CD4-positive, alpha-beta memory T cell (primary cell): ENCODE data around the gene ILDR1. TPM values are rescaled to one million over a fixed set of nuclear protein-coding genes. Genes with fewer than 3 reads are reported as not detected.

ENCODE experiments used
- CTCF ChIA-PET: fragments of 350-600 bp; sonication (Branson Sonifier 250); formaldehyde crosslinking; loops from one replicate; lab custom pipeline; 2021; ENCODE audit warnings: inconsistent platforms; ENCODE audit not compliant: partially characterized antibody; lab: Charles Lee
- POLR2A ChIA-PET: fragments of 350-600 bp; sonication (Branson Sonifier 250); formaldehyde crosslinking; loops from one replicate; lab custom pipeline; 2021; ENCODE audit not compliant: partially characterized antibody; lab: Charles Lee
- DNase-seq, 5 donors: peaks; one replicate each; pipeline versions ENCODE4 v3.0.0 to v3.0.0-alpha.2; 2020 to 2022; ENCODE audit warnings: mixed read lengths in 1 of 5
- H3K27ac ChIP-seq: one replicate; pipeline ENCODE4 v1.7.0; 2013; ENCODE audit warnings: low read depth, low read length
- H3K27me3 ChIP-seq: 2 replicates; pipeline ENCODE4 v1.7.0; 2013; ENCODE audit warnings: mild to moderate bottlenecking, low read length, moderate library complexity; ENCODE audit not compliant: insufficient read depth
- H3K36me3 ChIP-seq: 2 replicates; pipeline ENCODE4 v1.7.0; 2013; ENCODE audit warnings: mild to moderate bottlenecking, low read length, moderate library complexity; ENCODE audit not compliant: insufficient read depth
- H3K4me1 ChIP-seq: 2 replicates; pipeline ENCODE4 v1.7.0; 2013; ENCODE audit warnings: mild to moderate bottlenecking, low read length, moderate library complexity; ENCODE audit not compliant: insufficient read depth
- H3K4me3 ChIP-seq, 2 donors: one replicate each; pipeline ENCODE4 v1.7.0; 2013; ENCODE audit warnings: low read length in 2 of 2, mild to moderate bottlenecking in 1 of 2
- H3K9me3 ChIP-seq, 2 donors: one replicate each; pipeline ENCODE4 v1.7.0; 2013; ENCODE audit warnings: low read length in 2 of 2, control low read depth in 1 of 2; ENCODE audit not compliant: control insufficient read depth in 1 of 2
- H3K27ac Mint-ChIP-seq, 7 donors: one replicate each; pipeline ENCODE4 v1.8.0; 2020 to 2021; ENCODE audit warnings: mixed read lengths in 7 of 7, mild to moderate bottlenecking in 6 of 7, inconsistent platforms in 3 of 7, moderate library complexity in 3 of 7
- H3K27me3 Mint-ChIP-seq, 2 donors: one replicate each; pipeline ENCODE4 v1.8.0; 2020 to 2021; ENCODE audit warnings: mixed read lengths in 2 of 2
- H3K36me3 Mint-ChIP-seq, 2 donors: one replicate each; pipeline ENCODE4 v1.8.0; 2020 to 2021; ENCODE audit warnings: mixed read lengths in 2 of 2, inconsistent platforms in 1 of 2, mild to moderate bottlenecking in 1 of 2
- H3K4me1 Mint-ChIP-seq, 4 donors: one replicate each; pipeline ENCODE4 v1.8.0; 2020 to 2021; ENCODE audit warnings: mixed read lengths in 4 of 4, mild to moderate bottlenecking in 1 of 4
- H3K4me3 Mint-ChIP-seq, 8 donors: one replicate each; pipeline ENCODE4 v1.8.0; 2020 to 2021; ENCODE audit warnings: mixed read lengths in 8 of 8, mild to moderate bottlenecking in 7 of 8, moderate library complexity in 6 of 8, inconsistent platforms in 3 of 8
- H3K9me3 Mint-ChIP-seq, 8 donors: one replicate each; pipeline ENCODE4 v1.8.0; 2020 to 2021; ENCODE audit warnings: mixed read lengths in 8 of 8, mild to moderate bottlenecking in 5 of 8, inconsistent platforms in 3 of 8, moderate library complexity in 1 of 8
- intact Hi-C: fragments of 100-400 bp; cut with micrococcal nuclease; formaldehyde crosslinking; loops from one replicate; pipeline ENCODE4 v1.15.1; 2023
- polyA plus RNA-seq, 2 donors: library from polyadenylated mRNA; unstranded; fragments of 300-500 nt; fragmentation: Illumina TruSeq; gene quantifications; one replicate each; pipeline ENCODE4 v1.2.3, GENCODE V29; 2021
- total RNA-seq, 2 experiments: library from RNA; stranded (reverse); gene quantifications; one replicate each; pipeline ENCODE4 v1.2.3, GENCODE V29; 2021

Gene ILDR1
- total and polyA plus RNA-seq, 4 experiments from 2014 or later: not detected

- POLR2A ChIA-PET: no interaction called here
- no peaks in the 10 kb centered on the region for H3K9me3 ChIP-seq
- CTCF ChIA-PET: no interaction called here
- Mint-ChIP-seq H3K36me3 (no peaks in the 10 kb centered on the region), H3K4me1 (no peaks in the 10 kb centered on the region), H3K9me3 (peaks cover 2 to 20% (median 10%) of the 10 kb centered on the region in 8 donors), H3K27me3 (peaks cover 0 to 2% of the 10 kb centered on the region in 2 donors), H3K27ac (no peak overlapping the region), H3K4me3 (no peak overlapping the region)
- no peaks in the 10 kb centered on the region for H3K36me3 ChIP-seq
- H3K27ac ChIP-seq: no peak overlapping the region
- no peaks in the 10 kb centered on the region for H3K4me1 ChIP-seq
- H3K4me3 ChIP-seq: no peak overlapping the region
- DNase-seq: no peak
- no peaks in the 10 kb centered on the region for H3K27me3 ChIP-seq
- intact Hi-C loops: no loop called here
Observed at GRCh38 chr3:121974601-121975111, 47.4 kb downstream of the ILDR1 start.

- H3K9me3 ChIP-seq: no peaks in the 10 kb centered on the region
- Mint-ChIP-seq H3K27ac (no peak overlapping the region), H3K36me3 (no peaks in the 10 kb centered on the region), H3K9me3 (peaks cover 0 to 12% (median 6%) of the 10 kb centered on the region in 8 donors), H3K4me3 (no peak overlapping the region), H3K4me1 (no peaks in the 10 kb centered on the region), H3K27me3 (peaks cover 3 to 7% of the 10 kb centered on the region in 2 donors)
- H3K27me3 ChIP-seq: no peaks in the 10 kb centered on the region
- ChIA-PET POLR2A (no interaction called here), CTCF (no interaction called here)
- H3K36me3 ChIP-seq: no peaks in the 10 kb centered on the region
- DNase-seq: no peak
- no peak overlapping the region for H3K27ac ChIP-seq
- intact Hi-C loops: no loop called here
- H3K4me3 ChIP-seq: no peak overlapping the region
- no peaks in the 10 kb centered on the region for H3K4me1 ChIP-seq
Observed at GRCh38 chr3:121970047-121970446, 52.0 kb downstream of the ILDR1 start.

GRCh38 chr3:121969631-121970030 is 52.4 kb downstream of the ILDR1 start:
- ChIA-PET POLR2A (no interaction called here), CTCF (no interaction called here)

GRCh38 chr3:121963608-121964007 is 58.4 kb downstream of the ILDR1 start:
- no peak overlapping the region for H3K4me3 Mint-ChIP-seq
- no peak overlapping the region for H3K27ac ChIP-seq
- no peaks in the 10 kb centered on the region for H3K36me3 Mint-ChIP-seq
- ChIA-PET POLR2A (no interaction called here), CTCF (no interaction called here)
- H3K4me3 ChIP-seq: no peak overlapping the region
- H3K36me3 ChIP-seq: no peaks in the 10 kb centered on the region
- intact Hi-C loops: no loop called here
- H3K9me3 ChIP-seq: no peaks in the 10 kb centered on the region
- no peaks in the 10 kb centered on the region for H3K4me1 Mint-ChIP-seq
- H3K9me3 Mint-ChIP-seq: peaks cover 0 to 13% (median 5%) of the 10 kb centered on the region in 8 donors
- H3K27me3 Mint-ChIP-seq: peaks cover 7 to 12% of the 10 kb centered on the region in 2 donors
- no peak overlapping the region for H3K27ac Mint-ChIP-seq
- DNase-seq: no peak
- H3K27me3 ChIP-seq: no peaks in the 10 kb centered on the region
- H3K4me1 ChIP-seq: no peaks in the 10 kb centered on the region

More at GRCh38 chr3:121969631-121970030, 52.4 kb downstream of the ILDR1 start:
- Mint-ChIP-seq H3K4me1 (no peaks in the 10 kb centered on the region), H3K36me3 (no peaks in the 10 kb centered on the region), H3K27me3 (peaks cover 3 to 7% of the 10 kb centered on the region in 2 donors), H3K4me3 (no peak overlapping the region), H3K27ac (no peak overlapping the region), H3K9me3 (peaks cover 0 to 9% (median 4%) of the 10 kb centered on the region in 8 donors)
- Histone ChIP-seq H3K4me3 (no peak overlapping the region), H3K27ac (no peak overlapping the region), H3K27me3 (no peaks in the 10 kb centered on the region), H3K36me3 (no peaks in the 10 kb centered on the region), H3K9me3 (no peaks in the 10 kb centered on the region), H3K4me1 (no peaks in the 10 kb centered on the region)
- intact Hi-C loops: no loop called here
- DNase-seq: no peak

GRCh38 chr3:121962443-121962842 is 59.6 kb downstream of the ILDR1 start:
- Mint-ChIP-seq H3K9me3 (peaks cover 0 to 13% (median 5%) of the 10 kb centered on the region in 8 donors), H3K27ac (no peak overlapping the region), H3K27me3 (peaks cover 7 to 12% of the 10 kb centered on the region in 2 donors), H3K36me3 (no peaks in the 10 kb centered on the region), H3K4me3 (no peak overlapping the region), H3K4me1 (no peaks in the 10 kb centered on the region)
- H3K9me3 ChIP-seq: no peaks in the 10 kb centered on the region
- H3K4me3 ChIP-seq: no peak overlapping the region
- H3K4me1 ChIP-seq: no peaks in the 10 kb centered on the region
- ChIA-PET CTCF (no interaction called here), POLR2A (no interaction called here)
- no peak for DNase-seq
- intact Hi-C loops: no loop called here
- no peaks in the 10 kb centered on the region for H3K27me3 ChIP-seq
- no peaks in the 10 kb centered on the region for H3K36me3 ChIP-seq
- H3K27ac ChIP-seq: no peak overlapping the region

GRCh38 chr3:121961283-121961682 is 60.8 kb downstream of the ILDR1 start:
- Mint-ChIP-seq H3K27ac (no peak overlapping the region), H3K9me3 (peaks cover 0 to 11% (median 5%) of the 10 kb centered on the region in 8 donors)

GRCh38 chr3:121958801-121959200 is 63.2 kb downstream of the ILDR1 start:
- Histone ChIP-seq H3K36me3 (no peaks in the 10 kb centered on the region), H3K27ac (no peak overlapping the region), H3K9me3 (no peaks in the 10 kb centered on the region), H3K4me3 (no peak overlapping the region), H3K4me1 (no peaks in the 10 kb centered on the region), H3K27me3 (no peaks in the 10 kb centered on the region)
- H3K9me3 Mint-ChIP-seq: peaks cover 0 to 15% (median 4%) of the 10 kb centered on the region in 8 donors
- H3K4me1 Mint-ChIP-seq: no peaks in the 10 kb centered on the region
- peaks cover 0 to 9% of the 10 kb centered on the region in 2 donors for H3K27me3 Mint-ChIP-seq
- H3K27ac Mint-ChIP-seq: no peak overlapping the region
- peaks cover 0 to 5% of the 10 kb centered on the region in 2 donors for H3K36me3 Mint-ChIP-seq
- POLR2A ChIA-PET: no interaction called here
- no peak overlapping the region for H3K4me3 Mint-ChIP-seq
- no peak for DNase-seq
- CTCF ChIA-PET: no interaction called here
- intact Hi-C loops: no loop called here

More at GRCh38 chr3:121961283-121961682, 60.8 kb downstream of the ILDR1 start:
- Histone ChIP-seq H3K27ac (no peak overlapping the region), H3K36me3 (no peaks in the 10 kb centered on the region), H3K9me3 (no peaks in the 10 kb centered on the region), H3K4me1 (no peaks in the 10 kb centered on the region), H3K4me3 (no peak overlapping the region), H3K27me3 (no peaks in the 10 kb centered on the region)
- peaks cover 5 to 9% of the 10 kb centered on the region in 2 donors for H3K27me3 Mint-ChIP-seq
- no peak for DNase-seq
- no peak overlapping the region for H3K4me3 Mint-ChIP-seq
- H3K4me1 Mint-ChIP-seq: no peaks in the 10 kb centered on the region
- no peaks in the 10 kb centered on the region for H3K36me3 Mint-ChIP-seq
- POLR2A ChIA-PET: no interaction called here
- CTCF ChIA-PET: no interaction called here
- intact Hi-C loops: no loop called here
